DND-41 (cell line): ENCODE results near the gene NRDC.

Experiments
- ATAC-seq: fragments of 200-7000 bp; cut with Tn5 transposase; 3 replicates; pipeline ENCODE4 v1.9.1; 2021; ENCODE audit warnings: low read depth; ENCODE audit not compliant: insufficient read depth
- DNase-seq: peaks from one replicate; pipeline ENCODE4 v3.0.0-alpha.2; 2020
- H2AFZ ChIP-seq: 2 replicates; pipeline ENCODE4 v1.6.0; 2012; ENCODE audit warnings: low read depth, low read length
- H3K27ac ChIP-seq: 2 replicates; pipeline ENCODE4 v1.5.1; 2012; ENCODE audit warnings: low read length, inconsistent platforms
- H3K27me3 ChIP-seq: fragments of 200-600 bp; sonication (generic); 2 replicates; pipeline ENCODE4 v1.6.0; 2012; ENCODE audit warnings: low read length, mild to moderate bottlenecking, inconsistent platforms; ENCODE audit not compliant: insufficient read depth, poor library complexity
- H3K36me3 ChIP-seq: 2 replicates; pipeline ENCODE4 v1.5.1; 2012; ENCODE audit warnings: low read length, inconsistent platforms; ENCODE audit not compliant: insufficient read depth
- H3K4me1 ChIP-seq: 2 replicates; pipeline ENCODE4 v1.5.1; 2012; ENCODE audit warnings: mild to moderate bottlenecking, low read length; ENCODE audit not compliant: insufficient read depth
- H3K4me2 ChIP-seq: 2 replicates; pipeline ENCODE4 v1.6.0; 2012; ENCODE audit warnings: mild to moderate bottlenecking, moderate library complexity, low read length, inconsistent platforms; ENCODE audit not compliant: insufficient read depth
- H3K4me3 ChIP-seq, 2 experiments: fragments of 200-600 bp in 1 of 2; shearing (Covaris generic) in 1 of 2; 2 replicates each; pipeline ENCODE4 v1.5.1; 2012 to 2016; ENCODE audit warnings: inconsistent platforms in 2 of 2, low read length in 2 of 2, mild to moderate bottlenecking in 2 of 2, low read depth in 1 of 2, moderate library complexity in 1 of 2
- H3K79me2 ChIP-seq: 2 replicates; pipeline ENCODE4 v1.6.0; 2012; ENCODE audit warnings: low read length, inconsistent platforms; ENCODE audit not compliant: insufficient read depth
- H3K9ac ChIP-seq: 2 replicates; pipeline ENCODE4 v1.6.0; 2012; ENCODE audit warnings: low read depth, mild to moderate bottlenecking, inconsistent platforms, low read length, moderate library complexity
- H3K9me3 ChIP-seq: 2 replicates; pipeline ENCODE4 v1.5.1; 2012; ENCODE audit warnings: low read length, moderate library complexity, mild to moderate bottlenecking, inconsistent platforms; ENCODE audit not compliant: insufficient read depth, severe bottlenecking
- H4K20me1 ChIP-seq: 2 replicates; pipeline ENCODE4 v1.6.0; 2012; ENCODE audit warnings: low read length; ENCODE audit not compliant: insufficient read depth
- EZH2 ChIP-seq: IDR thresholded peaks from 3 replicates; pipeline ENCODE4 v1.6.1; 2012; ENCODE audit warnings: borderline replicate concordance, low read depth, mild to moderate bottlenecking, moderate library complexity, low read length, inconsistent platforms; ENCODE audit not compliant: severe bottlenecking
- TF ChIP-seq, protein P1 (sequence below): IDR thresholded peaks from 2 replicates; pipeline ENCODE4 v1.5.1; 2012; ENCODE audit warnings: borderline replicate concordance, low read length, moderate library complexity, mild to moderate bottlenecking; ENCODE audit not compliant: poor library complexity, severe bottlenecking; ENCODE audit errors: extremely low read depth

Gene NRDC

GRCh38 chr1:51752073-51752948 lies 126.2 kb downstream of the NRDC start:
- Histone ChIP-seq H3K36me3 (0 out of 2 replicates have a peak, but pooled peaks cover 4% of the 10 kb centered on the region), H3K79me2 (no peaks in the 10 kb centered on the region), H4K20me1 (no peaks in the 10 kb centered on the region), H3K4me1 (no peaks in the 10 kb centered on the region), H3K27ac (no peak overlapping the region), H2AFZ (no peak overlapping the region), H3K4me2 (no peak overlapping the region), H3K9ac (no peak overlapping the region), H3K27me3 (no peaks in the 10 kb centered on the region), H3K4me3 (no peak overlapping the region), H3K9me3 (no peaks in the 10 kb centered on the region)
- no peak for DNase-seq
- TF ChIP-seq EZH2, result no peak
- TF ChIP-seq, protein P1, sequence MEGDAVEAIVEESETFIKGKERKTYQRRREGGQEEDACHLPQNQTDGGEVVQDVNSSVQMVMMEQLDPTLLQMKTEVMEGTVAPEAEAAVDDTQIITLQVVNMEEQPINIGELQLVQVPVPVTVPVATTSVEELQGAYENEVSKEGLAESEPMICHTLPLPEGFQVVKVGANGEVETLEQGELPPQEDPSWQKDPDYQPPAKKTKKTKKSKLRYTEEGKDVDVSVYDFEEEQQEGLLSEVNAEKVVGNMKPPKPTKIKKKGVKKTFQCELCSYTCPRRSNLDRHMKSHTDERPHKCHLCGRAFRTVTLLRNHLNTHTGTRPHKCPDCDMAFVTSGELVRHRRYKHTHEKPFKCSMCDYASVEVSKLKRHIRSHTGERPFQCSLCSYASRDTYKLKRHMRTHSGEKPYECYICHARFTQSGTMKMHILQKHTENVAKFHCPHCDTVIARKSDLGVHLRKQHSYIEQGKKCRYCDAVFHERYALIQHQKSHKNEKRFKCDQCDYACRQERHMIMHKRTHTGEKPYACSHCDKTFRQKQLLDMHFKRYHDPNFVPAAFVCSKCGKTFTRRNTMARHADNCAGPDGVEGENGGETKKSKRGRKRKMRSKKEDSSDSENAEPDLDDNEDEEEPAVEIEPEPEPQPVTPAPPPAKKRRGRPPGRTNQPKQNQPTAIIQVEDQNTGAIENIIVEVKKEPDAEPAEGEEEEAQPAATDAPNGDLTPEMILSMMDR, result no peak
- ATAC-seq, result no peak

- Histone ChIP-seq H3K27ac (no peak overlapping the region), H3K9ac (no peak overlapping the region), H3K36me3 (0 out of 2 replicates have a peak, but pooled peaks cover 4% of the 10 kb centered on the region), H4K20me1 (no peaks in the 10 kb centered on the region), H3K9me3 (no peaks in the 10 kb centered on the region), H3K4me2 (no peak overlapping the region), H3K4me1 (no peaks in the 10 kb centered on the region), H3K4me3 (no peak overlapping the region), H3K27me3 (no peaks in the 10 kb centered on the region), H3K79me2 (no peaks in the 10 kb centered on the region), H2AFZ (no peak overlapping the region)
- ATAC-seq, result no peak
- no peak for TF ChIP-seq EZH2
- TF ChIP-seq, protein P1, result no peak
- DNase-seq, result no peak
These were observed 127.8 kb downstream of the NRDC start for GRCh38 chr1:51750729-51751128.

DNA sequence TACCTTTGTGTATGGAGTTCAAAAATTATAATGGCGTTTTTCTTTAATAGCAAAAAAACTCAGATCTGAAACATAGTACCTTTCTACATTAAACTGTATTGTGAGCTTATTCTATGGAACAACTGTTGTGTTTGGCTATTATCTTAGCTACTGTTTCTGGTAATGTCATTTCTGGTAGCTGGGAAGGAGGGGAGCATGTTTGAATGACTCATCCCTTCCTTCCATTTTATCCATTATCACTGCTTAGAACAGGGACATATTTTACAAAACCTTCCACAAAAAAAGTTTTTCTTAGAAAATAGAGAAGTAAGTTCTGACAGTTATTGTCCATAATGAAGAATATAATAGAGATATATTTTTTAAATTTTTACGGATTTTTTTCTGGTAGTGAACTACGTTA lies 128.3 kb downstream of the NRDC start:
- Histone ChIP-seq H3K36me3 (0 out of 2 replicates have a peak, but pooled peaks cover 4% of the 10 kb centered on the region), H3K4me3 (no peak overlapping the region), H2AFZ (no peak overlapping the region), H3K4me2 (no peak overlapping the region), H3K27ac (no peak overlapping the region), H4K20me1 (no peaks in the 10 kb centered on the region), H3K9me3 (no peaks in the 10 kb centered on the region), H3K9ac (no peak overlapping the region), H3K27me3 (no peaks in the 10 kb centered on the region), H3K79me2 (no peaks in the 10 kb centered on the region), H3K4me1 (no peaks in the 10 kb centered on the region)
- no peak for TF ChIP-seq EZH2
- TF ChIP-seq, protein P1, result no peak
- no peak for ATAC-seq
- no peak for DNase-seq

DNA sequence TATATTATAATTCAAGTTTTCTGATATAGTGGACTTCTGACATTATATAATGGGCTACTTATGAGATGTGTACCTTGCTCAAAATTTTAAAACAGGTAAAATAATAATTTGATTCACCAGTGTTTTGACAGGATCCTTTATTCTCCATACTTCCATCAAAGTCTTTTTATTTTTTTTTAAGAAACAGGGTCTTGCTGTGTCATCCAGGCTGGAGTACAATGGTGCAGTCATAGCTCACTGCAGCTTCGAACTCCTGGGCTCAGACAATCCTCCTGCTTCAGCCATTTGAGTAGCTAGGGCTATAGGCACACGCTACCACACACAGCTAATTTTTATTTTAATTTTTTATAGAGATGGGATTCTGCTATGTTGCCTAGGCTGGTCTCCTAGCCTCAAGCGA lies 129.4 kb downstream of the NRDC start:
- Histone ChIP-seq H3K4me3 (no peak overlapping the region), H2AFZ (no peak overlapping the region), H3K9ac (no peak overlapping the region), H3K4me1 (no peaks in the 10 kb centered on the region), H3K4me2 (no peak overlapping the region), H3K79me2 (no peaks in the 10 kb centered on the region), H3K27me3 (no peaks in the 10 kb centered on the region), H4K20me1 (no peaks in the 10 kb centered on the region), H3K27ac (no peak overlapping the region), H3K9me3 (no peaks in the 10 kb centered on the region), H3K36me3 (0 out of 2 replicates have a peak, but pooled peaks cover 4% of the 10 kb centered on the region)
- ATAC-seq, result no peak
- TF ChIP-seq, protein P1, result no peak
- no peak for TF ChIP-seq EZH2
- DNase-seq, result no peak
